ENCODE results near the gene SVOPL.

GRCh38 chr7:138710536-138711385 is 9.6 kb upstream of the SVOPL start:
- TF ChIP-seq CTCF (conservative IDR thresholded peaks at IDR 0.05 in 1 of 2, IDR thresholded peaks at IDR 0.05 in 1 of 2; ENCODE audit: low read depth in 1 of 2, low read length in 2 of 2) (no peak), EZH2 (IDR thresholded peaks at IDR 0.05; ENCODE audit: low read length, missing control alignments) (no peak)

All from fibroblast of lung (primary cell).